H1 (cell line): Measurements from ENCODE around the gene EIF4A3.

Experiments used
- ASH2L ChIP-seq: fragments of 200-600, 300-600 bp; sonication (generic); IDR thresholded peaks from one replicate; pipeline ENCODE4 v1.7.1; 2017; ENCODE audit warnings: low read length
- EGR1 ChIP-seq: IDR thresholded peaks from 2 replicates; pipeline ENCODE4 v1.6.1; 2011; ENCODE audit warnings: low read depth, low read length, borderline replicate concordance
- EP300 ChIP-seq, 2 experiments: IDR thresholded peaks; 1 replicate in 1 of 2; 2 replicates in 1 of 2; pipeline ENCODE4 v1.6.1; 2011 to 2012; ENCODE audit warnings: low read depth in 2 of 2, low read length in 2 of 2, mild to moderate bottlenecking in 2 of 2, borderline replicate concordance in 1 of 2, inconsistent platforms in 1 of 2, moderate library complexity in 1 of 2
- JUND ChIP-seq: IDR thresholded peaks from 2 replicates; pipeline ENCODE4 v1.6.1; 2011; ENCODE audit warnings: mild to moderate bottlenecking, improper control_type of control experiment, low read length
- KDM1A ChIP-seq: fragments of 200-600, 300-600 bp; sonication (generic); IDR thresholded peaks from 2 replicates; pipeline ENCODE4 v1.7.1; 2016; ENCODE audit warnings: mild to moderate bottlenecking, low read length, borderline replicate concordance
- KDM4A ChIP-seq: IDR thresholded peaks from one replicate; pipeline ENCODE4 v1.7.1; 2012; ENCODE audit warnings: low read depth, mild to moderate bottlenecking, moderate library complexity, low read length, inconsistent platforms; ENCODE audit not compliant: severe bottlenecking
- KDM5A ChIP-seq: fragments of 200-600 bp; IDR thresholded peaks from 2 replicates; pipeline ENCODE4 v1.7.1; 2012; ENCODE audit warnings: mild to moderate bottlenecking, low read length, inconsistent platforms, mixed read lengths
- POLR2AphosphoS5 ChIP-seq: IDR thresholded peaks from 2 replicates; pipeline ENCODE4 v1.6.1; 2011; ENCODE audit warnings: low read depth, low read length
- RFX5 ChIP-seq: IDR thresholded peaks from 2 replicates; pipeline ENCODE4 v1.6.1; 2011; ENCODE audit warnings: low read depth, low read length, improper control_type of control experiment, borderline replicate concordance
- SIN3A ChIP-seq, 2 experiments: IDR thresholded peaks in 1 of 2; conservative IDR thresholded peaks in 1 of 2; 2 replicates each; pipeline ENCODE4 v1.6.1; 2011 to 2012; ENCODE audit warnings: low read length in 2 of 2, improper control_type of control experiment in 1 of 2, low read depth in 1 of 2, mild to moderate bottlenecking in 1 of 2
- SUZ12 ChIP-seq: fragments of 200-600 bp; sonication (generic); IDR thresholded peaks from 2 replicates; pipeline ENCODE4 v1.6.1; 2012; ENCODE audit warnings: mild to moderate bottlenecking, inconsistent platforms, low read length, moderate library complexity, mixed read lengths
- TAF1 ChIP-seq: IDR thresholded peaks from 2 replicates; pipeline ENCODE4 v1.6.1; 2011; ENCODE audit warnings: mild to moderate bottlenecking, low read depth, low read length
- TCF12 ChIP-seq: IDR thresholded peaks from 2 replicates; pipeline ENCODE4 v1.6.1; 2011; ENCODE audit warnings: low read depth, mild to moderate bottlenecking, low read length
- TF ChIP-seq, protein P1 (sequence below), 3 experiments: IDR thresholded peaks; 1 replicate in 2 of 3; 2 replicates in 1 of 3; pipeline versions ENCODE4 v1.5.1 to v1.6.1; 2011; ENCODE audit warnings: low read length in 3 of 3, mild to moderate bottlenecking in 3 of 3, inconsistent platforms in 2 of 3, low read depth in 1 of 3, moderate library complexity in 1 of 3; ENCODE audit not compliant: insufficient read depth in 1 of 3; ENCODE audit errors: control extremely low read depth in 1 of 3

DNA sequence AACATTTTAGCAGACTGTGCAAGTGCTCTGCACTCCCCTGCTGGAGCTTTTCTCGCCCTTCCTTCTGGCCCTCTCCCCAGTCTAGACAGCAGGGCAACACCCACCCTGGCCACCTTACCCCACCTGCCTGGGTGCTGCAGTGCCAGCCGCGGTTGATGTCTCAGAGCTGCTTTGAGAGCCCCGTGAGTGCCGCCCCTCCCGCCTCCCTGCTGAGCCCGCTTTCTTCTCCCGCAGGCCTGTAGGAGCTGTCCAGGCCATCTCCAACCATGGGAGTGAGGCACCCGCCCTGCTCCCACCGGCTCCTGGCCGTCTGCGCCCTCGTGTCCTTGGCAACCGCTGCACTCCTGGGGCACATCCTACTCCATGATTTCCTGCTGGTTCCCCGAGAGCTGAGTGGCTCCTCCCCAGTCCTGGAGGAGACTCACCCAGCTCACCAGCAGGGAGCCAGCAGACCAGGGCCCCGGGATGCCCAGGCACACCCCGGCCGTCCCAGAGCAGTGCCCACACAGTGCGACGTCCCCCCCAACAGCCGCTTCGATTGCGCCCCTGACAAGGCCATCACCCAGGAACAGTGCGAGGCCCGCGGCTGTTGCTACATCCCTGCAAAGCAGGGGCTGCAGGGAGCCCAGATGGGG is 42.5 kb downstream of the EIF4A3 start:
- no peak for TF ChIP-seq TCF12
- TF ChIP-seq, protein P1, sequence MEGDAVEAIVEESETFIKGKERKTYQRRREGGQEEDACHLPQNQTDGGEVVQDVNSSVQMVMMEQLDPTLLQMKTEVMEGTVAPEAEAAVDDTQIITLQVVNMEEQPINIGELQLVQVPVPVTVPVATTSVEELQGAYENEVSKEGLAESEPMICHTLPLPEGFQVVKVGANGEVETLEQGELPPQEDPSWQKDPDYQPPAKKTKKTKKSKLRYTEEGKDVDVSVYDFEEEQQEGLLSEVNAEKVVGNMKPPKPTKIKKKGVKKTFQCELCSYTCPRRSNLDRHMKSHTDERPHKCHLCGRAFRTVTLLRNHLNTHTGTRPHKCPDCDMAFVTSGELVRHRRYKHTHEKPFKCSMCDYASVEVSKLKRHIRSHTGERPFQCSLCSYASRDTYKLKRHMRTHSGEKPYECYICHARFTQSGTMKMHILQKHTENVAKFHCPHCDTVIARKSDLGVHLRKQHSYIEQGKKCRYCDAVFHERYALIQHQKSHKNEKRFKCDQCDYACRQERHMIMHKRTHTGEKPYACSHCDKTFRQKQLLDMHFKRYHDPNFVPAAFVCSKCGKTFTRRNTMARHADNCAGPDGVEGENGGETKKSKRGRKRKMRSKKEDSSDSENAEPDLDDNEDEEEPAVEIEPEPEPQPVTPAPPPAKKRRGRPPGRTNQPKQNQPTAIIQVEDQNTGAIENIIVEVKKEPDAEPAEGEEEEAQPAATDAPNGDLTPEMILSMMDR (IDR thresholded peaks at IDR 0.05; ENCODE audit: control extremely low read depth in 1 of 3, insufficient read depth in 1 of 3, low read depth in 1 of 3, low read length in 3 of 3), result no peak
- no peak for TF ChIP-seq SIN3A (conservative IDR thresholded peaks at IDR 0.05 in 1 of 2, IDR thresholded peaks at IDR 0.05 in 1 of 2; ENCODE audit: low read depth in 1 of 2, low read length in 2 of 2)
- TF ChIP-seq SUZ12, result no peak
- TF ChIP-seq TAF1, result no peak
- no peak for TF ChIP-seq POLR2AphosphoS5
- no peak for TF ChIP-seq RFX5
- no peak for TF ChIP-seq JUND
- no peak for TF ChIP-seq ASH2L
- no peak for TF ChIP-seq KDM4A
- no peak for TF ChIP-seq EGR1
- TF ChIP-seq EP300 (IDR thresholded peaks at IDR 0.05; ENCODE audit: borderline replicate concordance in 1 of 2, low read depth in 2 of 2, low read length in 2 of 2), result no peak
- no peak for TF ChIP-seq KDM1A
- no peak for TF ChIP-seq KDM5A
